Uterus (tissue), 4 donors: ENCODE data around the gene HHAT. TPM values are rescaled to one million over a fixed set of nuclear protein-coding genes. Genes with fewer than 3 reads are reported as not detected.

Experiments
- DNase-seq, 2 donors: peaks; one replicate each; pipeline ENCODE4 v3.0.0-alpha.2; 2019 to 2020
- H3K27ac ChIP-seq, 2 donors: fragments of 200-600 bp; sonication (generic); 1 replicate in 1 of 2; 2 replicates in 1 of 2; pipeline ENCODE4 v1.5.1; 2016 to 2018
- H3K27me3 ChIP-seq, 2 donors: fragments of 200-600 bp; sonication (generic); one replicate each; pipeline ENCODE4 v1.5.1; 2018 to 2019; ENCODE audit warnings: control low read depth in 1 of 2
- H3K36me3 ChIP-seq, 2 donors: fragments of 200-600 bp; sonication (generic); one replicate each; pipeline ENCODE4 v1.5.1; 2019; ENCODE audit warnings: control low read depth in 1 of 2
- H3K4me1 ChIP-seq, 2 donors: fragments of 200-600 bp; sonication (generic); one replicate each; pipeline ENCODE4 v1.5.1; 2018 to 2019; ENCODE audit warnings: control low read depth in 1 of 2
- H3K4me3 ChIP-seq, 2 donors: fragments of 200-600 bp; sonication (generic); 1 replicate in 1 of 2; 2 replicates in 1 of 2; pipeline ENCODE4 v1.5.1; 2018 to 2019; ENCODE audit warnings: mild to moderate bottlenecking in 1 of 2
- H3K9me3 ChIP-seq, 2 donors: fragments of 200-600 bp; sonication (generic); one replicate each; pipeline ENCODE4 v1.5.1; 2019; ENCODE audit warnings: control low read depth in 1 of 2
- POLR2A ChIP-seq, 2 donors: fragments of 450-650 bp; IDR thresholded peaks; one replicate each; pipeline ENCODE4 v1.6.1; 2016; ENCODE audit warnings: antibody characterized with exemption in 2 of 2, mild to moderate bottlenecking in 1 of 2, moderate library complexity in 1 of 2
- intact Hi-C: fragments of 100-400 bp; cut with DNase I; formaldehyde crosslinking; loops from one replicate; pipeline ENCODE4 v1.15.1; 2023; ENCODE audit warnings: low total_unique reads
- total RNA-seq, 4 donors: library from RNA; depleted of rRNA in 3 of 4; stranded (reverse); fragments of >200 nt in 3 of 4; gene quantifications; one replicate each; pipeline versions ENCODE4 v1.1.0 to v1.2.4, GENCODE V29; 2014 to 2023
- TF ChIP-seq, protein P1 (sequence below), 4 experiments: fragments of 200-600 bp in 2 of 4; fragments of 450-650 bp in 2 of 4; sonication (generic) in 2 of 4; IDR thresholded peaks; one replicate each; pipeline ENCODE4 v1.5.1; 2016 to 2019; ENCODE audit warnings: antibody characterized with exemption in 4 of 4, mild to moderate bottlenecking in 2 of 4, moderate library complexity in 1 of 4
- donor health status: DM: yes; HTN: yes; CAD: no.

Gene HHAT
- total RNA-seq, 4 donors from 2014 or later = 0.88 to 10.9 (median 3.4) TPM

DNA sequence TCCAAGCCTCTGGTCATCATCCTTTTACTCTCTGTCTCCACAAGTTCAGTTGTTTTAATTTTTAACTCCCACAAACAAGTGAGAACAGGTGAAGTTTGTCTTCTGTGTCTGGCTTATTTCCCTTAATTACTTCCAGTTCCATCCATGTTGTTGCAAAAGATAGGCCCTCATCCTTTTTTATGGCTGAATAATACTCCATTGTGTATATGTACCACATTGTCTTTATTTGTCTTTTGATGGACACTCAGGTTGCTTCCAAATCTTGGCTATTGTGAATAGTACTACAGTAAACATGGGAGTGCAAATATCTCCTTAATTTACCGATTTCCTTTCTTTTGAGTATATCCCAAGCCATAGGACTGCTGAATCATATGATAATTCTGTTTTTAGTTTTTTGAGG is 262.5 kb downstream of the HHAT start:
- H3K36me3 ChIP-seq = no peaks in the 10 kb centered on the region
- H3K27me3 ChIP-seq = no peaks in the 10 kb centered on the region
- H3K27ac ChIP-seq = no peak overlapping the region
- TF ChIP-seq POLR2A (IDR thresholded peaks at IDR 0.05) = no peak
- TF ChIP-seq, protein P1, sequence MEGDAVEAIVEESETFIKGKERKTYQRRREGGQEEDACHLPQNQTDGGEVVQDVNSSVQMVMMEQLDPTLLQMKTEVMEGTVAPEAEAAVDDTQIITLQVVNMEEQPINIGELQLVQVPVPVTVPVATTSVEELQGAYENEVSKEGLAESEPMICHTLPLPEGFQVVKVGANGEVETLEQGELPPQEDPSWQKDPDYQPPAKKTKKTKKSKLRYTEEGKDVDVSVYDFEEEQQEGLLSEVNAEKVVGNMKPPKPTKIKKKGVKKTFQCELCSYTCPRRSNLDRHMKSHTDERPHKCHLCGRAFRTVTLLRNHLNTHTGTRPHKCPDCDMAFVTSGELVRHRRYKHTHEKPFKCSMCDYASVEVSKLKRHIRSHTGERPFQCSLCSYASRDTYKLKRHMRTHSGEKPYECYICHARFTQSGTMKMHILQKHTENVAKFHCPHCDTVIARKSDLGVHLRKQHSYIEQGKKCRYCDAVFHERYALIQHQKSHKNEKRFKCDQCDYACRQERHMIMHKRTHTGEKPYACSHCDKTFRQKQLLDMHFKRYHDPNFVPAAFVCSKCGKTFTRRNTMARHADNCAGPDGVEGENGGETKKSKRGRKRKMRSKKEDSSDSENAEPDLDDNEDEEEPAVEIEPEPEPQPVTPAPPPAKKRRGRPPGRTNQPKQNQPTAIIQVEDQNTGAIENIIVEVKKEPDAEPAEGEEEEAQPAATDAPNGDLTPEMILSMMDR (IDR thresholded peaks at IDR 0.05) = no peak
- no peaks in the 10 kb centered on the region for H3K4me1 ChIP-seq
- intact Hi-C loops = no loop called here
- no peak for DNase-seq
- no peaks in the 10 kb centered on the region for H3K9me3 ChIP-seq
- H3K4me3 ChIP-seq = no peak overlapping the region

DNA sequence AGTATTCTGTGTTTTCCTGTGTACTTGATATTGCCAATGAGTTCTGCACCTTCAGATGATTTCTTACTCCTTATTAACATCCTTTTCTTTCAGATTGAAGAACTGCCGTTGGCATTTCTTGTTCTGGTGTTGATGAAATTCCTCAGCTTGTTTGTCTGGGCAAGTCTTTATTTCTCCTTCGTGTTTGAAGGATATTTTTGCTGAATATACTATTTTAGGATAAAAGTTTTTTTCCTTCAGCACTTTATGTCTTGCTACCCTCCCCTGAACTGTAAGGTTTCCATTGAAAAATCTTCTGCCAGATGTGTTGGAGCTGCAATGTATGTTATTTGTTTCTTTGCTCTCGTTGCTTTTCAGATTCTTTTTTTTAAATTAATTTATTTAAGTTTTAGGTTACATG is 265.9 kb downstream of the HHAT start:
- Histone ChIP-seq H3K36me3 (no peaks in the 10 kb centered on the region), H3K9me3 (no peaks in the 10 kb centered on the region)
- intact Hi-C loops = no loop called here

DNA sequence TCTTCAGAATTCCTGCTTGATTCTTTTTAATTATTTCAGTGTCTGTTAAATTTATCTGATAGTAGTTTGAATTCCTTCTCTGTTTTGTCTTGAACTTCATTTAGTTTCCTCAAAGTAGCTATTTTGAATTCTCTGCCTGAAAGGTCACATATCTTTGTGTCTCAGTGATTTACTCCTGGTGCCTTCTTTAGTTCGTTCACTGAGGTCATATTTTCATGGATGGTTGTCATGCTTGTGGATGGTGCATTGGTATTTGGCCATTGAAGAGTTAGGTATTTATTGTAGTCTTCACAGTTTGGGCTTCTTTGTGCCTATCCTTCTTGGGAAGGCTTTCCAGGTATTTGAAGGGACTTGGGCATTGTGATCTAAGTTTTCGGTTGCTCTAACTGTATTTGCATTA is 267.9 kb downstream of the HHAT start:
- no peak overlapping the region for H3K27ac ChIP-seq
- no peak overlapping the region for H3K4me3 ChIP-seq
- no peaks in the 10 kb centered on the region for H3K9me3 ChIP-seq
- H3K4me1 ChIP-seq = no peaks in the 10 kb centered on the region
- DNase-seq = no peak
- no peaks in the 10 kb centered on the region for H3K27me3 ChIP-seq
- H3K36me3 ChIP-seq = no peaks in the 10 kb centered on the region
- TF ChIP-seq POLR2A (IDR thresholded peaks at IDR 0.05) = no peak
- TF ChIP-seq, protein P1 (IDR thresholded peaks at IDR 0.05) = no peak
- intact Hi-C loops = no loop called here

More for the DNA sequence above, 265.9 kb downstream of the HHAT start:
- Histone ChIP-seq H3K4me3 (no peak overlapping the region), H3K4me1 (no peaks in the 10 kb centered on the region), H3K27me3 (no peaks in the 10 kb centered on the region), H3K27ac (no peak overlapping the region)
- no peak for DNase-seq
- no peak for TF ChIP-seq POLR2A (IDR thresholded peaks at IDR 0.05)
- TF ChIP-seq, protein P1 (IDR thresholded peaks at IDR 0.05) = no peak

DNA sequence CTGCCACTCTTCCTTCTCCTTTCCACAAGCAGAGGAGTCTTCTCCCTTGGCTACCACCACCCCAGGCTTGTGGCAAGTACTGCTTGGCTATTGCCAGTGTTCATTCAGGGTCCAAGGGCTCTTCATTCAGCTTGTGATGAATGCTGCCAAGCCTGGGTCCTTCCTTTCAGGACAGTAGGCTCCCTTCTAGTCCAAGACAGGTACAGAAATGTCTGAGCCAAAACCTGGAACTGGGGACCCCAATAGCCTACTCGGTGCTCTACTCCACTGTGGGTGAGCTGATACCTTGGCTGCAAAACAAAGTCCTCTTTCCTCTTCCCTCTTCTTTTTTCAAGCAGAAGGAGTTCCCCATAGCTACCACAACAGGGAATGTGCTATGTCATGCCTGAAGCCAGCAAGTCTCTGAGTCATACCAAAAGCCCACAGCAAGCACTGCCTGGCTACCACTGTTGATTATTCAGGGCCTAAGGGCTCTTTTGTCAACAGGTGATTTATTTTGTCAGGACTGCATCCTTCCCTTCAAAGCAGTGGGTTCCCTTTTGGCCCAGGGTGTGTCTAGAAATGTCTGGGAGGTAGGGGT is 268.9 kb downstream of the HHAT start:
- no peak overlapping the region for H3K27ac ChIP-seq
- no peaks in the 10 kb centered on the region for H3K36me3 ChIP-seq
- no peaks in the 10 kb centered on the region for H3K27me3 ChIP-seq
- no peaks in the 10 kb centered on the region for H3K9me3 ChIP-seq
- intact Hi-C loops = no loop called here
- TF ChIP-seq POLR2A (IDR thresholded peaks at IDR 0.05) = no peak
- TF ChIP-seq, protein P1 (IDR thresholded peaks at IDR 0.05) = no peak
- no peaks in the 10 kb centered on the region for H3K4me1 ChIP-seq
- DNase-seq = no peak
- H3K4me3 ChIP-seq = no peak overlapping the region

DNA sequence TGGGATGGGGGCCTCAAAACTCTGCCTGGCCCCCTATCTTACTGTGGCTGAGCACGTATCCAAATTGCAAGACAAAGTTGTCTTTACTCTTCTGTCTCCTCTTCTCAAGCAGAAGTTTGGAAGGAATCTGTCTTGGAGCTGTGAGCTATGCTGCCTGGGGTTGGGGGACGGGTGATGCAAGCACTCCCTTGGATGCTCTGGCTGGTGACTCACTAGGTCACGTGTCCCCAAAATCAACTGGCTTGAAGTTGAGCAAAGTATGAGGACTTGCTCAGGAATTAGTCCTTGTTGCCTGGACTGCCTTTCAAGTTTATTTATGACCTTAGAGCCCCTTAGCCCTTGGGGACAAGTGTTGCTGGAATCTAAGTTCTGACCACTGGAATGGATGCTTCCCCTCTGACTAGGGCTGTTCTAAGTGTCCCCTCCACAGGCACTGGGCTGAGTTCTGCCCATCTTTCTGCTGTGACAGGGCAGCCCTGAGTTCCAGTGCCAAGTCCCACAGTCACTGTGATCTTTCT is 269.5 kb downstream of the HHAT start:
- no peaks in the 10 kb centered on the region for H3K9me3 ChIP-seq
- TF ChIP-seq, protein P1 (IDR thresholded peaks at IDR 0.05) = no peak
- H3K27ac ChIP-seq = no peak overlapping the region
- intact Hi-C loops = no loop called here
- no peak overlapping the region for H3K4me3 ChIP-seq
- no peaks in the 10 kb centered on the region for H3K36me3 ChIP-seq
- no peaks in the 10 kb centered on the region for H3K4me1 ChIP-seq
- no peaks in the 10 kb centered on the region for H3K27me3 ChIP-seq
- DNase-seq = peak in 1 of 2 donors; percentile 27
